IPS-NIHi11 (cell line): ENCODE results near the gene CRPPA.
"Not testable (repeated sequence)": the region's sequence is repeated elsewhere in the genome, so short reads cannot be mapped to it uniquely, and the experiment has no call there.

ENCODE experiments used
- DNase-seq: peaks from one replicate; pipeline ENCODE4 v3.0.0; 2012; ENCODE audit warnings: mixed read lengths, low spot score

The CRPPA gene

GRCh38 chr7:16397501-16398145 is 23.7 kb downstream of the CRPPA start:
- no peak for DNase-seq

GRCh38 chr7:16396766-16397500 is 24.4 kb downstream of the CRPPA start:
- no peak for DNase-seq

- no peak for DNase-seq
Observed at GRCh38 chr7:16395121-16395520, 26.2 kb downstream of the CRPPA start.

DNA sequence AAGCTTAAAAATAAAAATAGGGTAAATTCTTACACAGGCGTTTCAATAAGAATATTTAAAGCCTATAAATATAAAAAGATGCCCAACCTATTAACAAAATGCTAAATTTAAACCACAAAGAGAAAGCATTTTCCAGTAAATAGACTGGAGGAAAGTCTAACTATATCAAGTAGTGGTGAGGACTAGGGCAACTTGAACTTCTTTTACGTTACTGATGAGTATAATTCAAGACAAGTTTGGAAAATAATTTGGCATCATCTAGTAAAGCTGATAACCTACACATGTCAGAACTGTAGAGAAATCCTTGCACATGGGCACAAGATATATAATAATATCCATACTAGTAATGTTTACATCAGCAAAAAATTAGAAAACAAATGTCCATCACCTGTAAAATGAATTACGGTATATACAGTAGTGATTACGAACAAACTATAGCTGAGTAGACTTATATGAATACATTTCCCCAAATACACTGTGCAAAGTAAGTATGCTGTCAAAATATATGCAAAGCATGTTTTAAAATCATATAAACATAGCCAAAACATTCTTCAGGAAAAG is 27.4 kb downstream of the CRPPA start:
- no peak for DNase-seq

DNA sequence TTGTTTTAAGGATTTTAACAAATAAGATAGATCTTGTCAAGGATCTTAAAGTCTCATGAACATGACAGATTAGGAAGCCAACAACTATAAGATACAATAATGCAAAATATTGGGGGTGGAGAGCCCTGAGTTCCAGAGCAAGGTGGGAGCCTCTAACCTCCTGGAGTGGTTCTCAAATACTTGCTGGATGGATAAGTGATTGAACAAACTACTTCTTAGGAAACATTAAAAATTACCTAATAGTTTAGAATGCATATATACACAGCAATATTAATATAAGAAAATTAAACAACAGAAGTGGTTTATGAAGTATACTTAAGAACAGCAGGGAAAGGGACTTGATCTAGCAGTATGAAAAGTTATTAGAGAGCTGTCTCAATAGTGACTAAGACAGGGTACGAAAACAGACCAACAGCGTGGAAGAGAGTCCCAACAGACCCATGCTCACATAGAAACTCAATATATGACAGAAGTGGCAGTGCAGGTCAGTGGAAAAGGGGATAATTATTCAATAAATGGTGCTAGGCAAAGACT is 28.3 kb downstream of the CRPPA start:
- DNase-seq = no peak

GRCh38 chr7:16383786-16384185 is 37.6 kb downstream of the CRPPA start:
- DNase-seq = not testable (repeated sequence)

DNA sequence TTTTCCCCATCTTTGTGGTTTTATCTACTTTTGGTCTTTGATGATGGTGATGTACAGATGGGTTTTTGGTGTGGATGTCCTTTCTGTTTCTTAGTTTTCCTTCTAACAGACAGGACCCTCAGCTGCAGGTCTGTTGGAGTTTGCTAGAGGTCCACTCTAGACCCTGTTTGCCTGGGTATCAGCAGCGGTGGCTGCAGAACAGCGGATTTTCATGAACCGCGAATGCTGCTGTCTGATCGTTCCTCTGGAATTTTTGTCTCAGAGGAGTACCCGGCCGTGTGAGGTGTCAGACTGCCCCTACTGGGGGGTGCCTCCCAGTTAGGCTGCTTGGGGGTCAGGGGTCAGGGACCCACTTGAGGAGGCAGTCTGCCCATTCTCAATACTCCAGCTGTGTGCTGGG is 38.2 kb downstream of the CRPPA start:
- not testable (repeated sequence) for DNase-seq
